M059J (cell line): Measurements from ENCODE around the gene SYNRG. TPM values are rescaled to one million over a fixed set of nuclear protein-coding genes. Genes with fewer than 3 reads are reported as not detected.
"Not testable (repeated sequence)": the region's sequence is repeated elsewhere in the genome, so short reads cannot be mapped to it uniquely, and the experiment has no call there.

Source experiments
- DNase-seq: peaks from one replicate; pipeline ENCODE4 v3.0.0-alpha.2; 2012; ENCODE audit warnings: low read depth
- total RNA-seq: library from RNA; depleted of rRNA; stranded (reverse); fragments of >200 nt; shearing (Covaris generic); gene quantifications from 2 replicates; pipeline ENCODE4 v1.2.3, GENCODE V29; 2014

SYNRG gene
- total RNA-seq, 1 experiment from 2014 or later: 10.5 TPM

DNA sequence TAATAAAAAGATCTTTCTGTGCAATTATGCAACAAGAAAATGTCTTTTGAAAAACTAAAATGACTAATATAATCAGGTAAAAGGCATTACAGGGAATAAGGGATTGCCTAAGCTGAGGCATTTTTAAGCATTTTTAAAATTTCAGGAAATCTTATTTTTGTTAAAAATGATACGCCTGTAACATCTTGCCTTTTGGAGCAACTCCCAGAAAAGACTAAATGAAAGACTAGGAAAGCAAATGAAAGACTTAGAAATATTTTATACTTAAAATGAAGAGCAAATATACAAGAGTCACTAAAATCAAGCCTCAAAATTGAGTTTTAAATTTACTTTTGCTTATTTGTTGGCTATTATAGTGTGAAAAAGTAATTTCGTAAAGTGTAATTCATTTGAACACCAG, 63.7 kb downstream of the SYNRG start:
- no peak for DNase-seq

DNA sequence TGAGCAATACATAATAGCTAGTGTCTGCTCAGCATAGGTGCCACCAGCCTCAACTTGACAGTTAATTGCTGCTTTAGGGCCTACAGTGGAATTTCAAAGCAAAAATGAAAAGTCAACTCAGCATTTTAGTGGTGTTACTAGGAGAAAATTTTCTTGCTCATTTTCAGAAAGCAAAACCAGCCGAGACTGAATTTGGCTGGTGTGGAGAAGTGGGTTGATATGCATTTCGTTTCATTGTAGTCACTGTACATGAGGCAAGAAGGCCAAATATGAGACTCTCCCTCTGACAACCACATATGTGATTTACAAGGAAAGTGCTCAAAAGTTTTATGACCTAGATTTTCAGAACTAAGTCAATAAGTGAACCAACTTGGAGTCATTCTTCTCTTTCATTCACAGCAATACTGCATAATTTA, 65.6 kb downstream of the SYNRG start:
- DNase-seq: no peak

- no peak for DNase-seq
Measured at GRCh38 chr17:37541880-37542660, 67.1 kb downstream of the SYNRG start.

DNA sequence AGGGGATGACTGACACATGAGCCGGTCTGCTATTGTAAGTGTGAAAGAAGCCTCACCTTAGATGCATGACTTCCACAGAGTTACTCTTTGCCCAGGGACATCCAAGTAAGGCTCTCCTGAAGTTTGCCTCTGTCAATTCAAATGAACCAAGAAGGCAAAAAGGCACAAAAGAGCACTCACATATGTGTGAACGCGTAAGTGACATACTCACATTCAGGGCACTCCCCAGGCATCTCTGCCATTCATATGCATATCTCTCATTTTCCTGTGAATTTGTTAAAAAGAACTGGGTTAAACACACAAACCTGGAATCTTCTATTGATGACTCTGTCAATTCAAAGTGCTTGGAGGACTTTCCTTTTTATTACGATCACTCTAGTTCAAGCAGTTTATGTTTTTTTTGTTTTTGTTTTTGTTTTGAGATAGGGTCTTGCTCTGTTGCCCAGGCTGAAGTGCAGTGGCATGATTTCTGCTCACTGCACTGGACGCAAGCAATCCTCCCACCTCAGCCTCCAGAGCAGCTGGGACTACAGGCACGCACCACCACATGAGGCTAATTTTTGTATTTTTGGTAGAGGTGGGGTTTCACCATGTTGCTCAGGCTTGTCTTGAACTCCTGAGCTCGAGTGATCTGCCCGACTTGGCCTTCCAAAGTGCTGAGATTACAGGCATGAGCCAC, 70.1 kb downstream of the SYNRG start:
- DNase-seq: no peak

DNA sequence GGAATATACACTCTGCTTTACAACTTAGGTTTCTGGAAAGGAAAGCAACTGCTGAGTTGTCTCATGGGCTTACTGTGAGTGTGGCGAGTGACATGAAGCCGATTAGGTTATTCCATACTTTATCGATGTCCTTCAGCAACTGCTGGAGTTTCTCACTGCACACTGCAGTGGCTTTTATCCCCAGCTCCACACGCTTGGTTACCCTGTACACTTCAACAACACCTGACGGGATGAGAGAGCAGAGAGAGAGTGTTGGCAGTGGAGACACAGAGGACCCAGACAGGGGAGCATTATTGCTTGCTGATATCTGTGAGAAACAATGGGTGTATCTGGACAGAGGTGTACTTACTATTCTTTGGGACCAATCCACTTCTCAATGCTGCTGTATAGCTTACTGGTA, 73.3 kb downstream of the SYNRG start:
- DNase-seq: no peak

GRCh38 chr17:37532756-37533155, 76.5 kb downstream of the SYNRG start:
- no peak for DNase-seq

DNA sequence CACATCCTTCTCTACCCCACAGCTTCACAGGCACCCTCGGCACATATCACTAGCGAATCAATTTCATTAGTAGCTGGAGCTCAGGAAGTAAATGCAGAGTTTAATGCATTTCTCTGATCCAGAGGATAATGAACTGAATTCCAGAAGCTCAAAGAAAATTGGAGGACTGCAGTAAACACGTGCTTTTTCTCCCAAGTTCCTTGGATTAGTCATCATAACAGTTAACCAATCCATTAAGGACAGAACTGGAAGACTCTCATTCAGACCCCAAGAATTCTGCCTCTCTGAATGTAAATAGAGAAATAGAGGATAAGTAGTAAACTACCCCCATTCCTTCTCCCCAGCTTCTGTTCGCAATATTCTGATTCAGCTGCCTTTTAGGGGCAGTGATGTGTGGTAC, 78.8 kb downstream of the SYNRG start:
- no peak for DNase-seq

DNA sequence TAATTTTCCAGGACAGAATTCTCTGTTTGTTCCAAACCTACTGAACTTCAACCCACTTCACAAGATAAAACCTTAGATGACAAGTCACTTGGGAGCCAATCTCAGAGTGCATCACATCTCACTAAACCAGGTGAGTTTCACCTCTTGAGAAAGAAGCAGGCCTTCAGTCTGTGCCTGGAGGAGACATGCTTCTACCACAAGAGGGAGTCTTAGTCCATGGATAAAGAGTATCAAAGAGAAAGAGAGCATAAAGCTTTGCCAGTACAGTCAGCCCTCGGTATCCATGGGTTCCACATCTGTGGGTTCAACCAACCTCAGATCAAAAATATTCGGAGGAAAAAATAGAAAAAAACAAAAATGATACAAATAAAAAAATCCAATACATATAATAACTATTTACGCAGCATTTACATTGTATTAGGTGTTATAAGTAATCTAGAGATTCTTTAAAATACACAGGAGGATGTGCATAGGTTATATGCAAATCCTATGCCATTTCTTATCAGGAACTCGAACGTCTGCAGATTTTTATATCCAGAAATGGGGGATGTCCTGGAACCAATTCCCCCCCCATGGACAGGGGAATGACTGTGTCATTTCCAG, 81.9 kb downstream of the SYNRG start:
- DNase-seq: peak; percentile 57

DNA sequence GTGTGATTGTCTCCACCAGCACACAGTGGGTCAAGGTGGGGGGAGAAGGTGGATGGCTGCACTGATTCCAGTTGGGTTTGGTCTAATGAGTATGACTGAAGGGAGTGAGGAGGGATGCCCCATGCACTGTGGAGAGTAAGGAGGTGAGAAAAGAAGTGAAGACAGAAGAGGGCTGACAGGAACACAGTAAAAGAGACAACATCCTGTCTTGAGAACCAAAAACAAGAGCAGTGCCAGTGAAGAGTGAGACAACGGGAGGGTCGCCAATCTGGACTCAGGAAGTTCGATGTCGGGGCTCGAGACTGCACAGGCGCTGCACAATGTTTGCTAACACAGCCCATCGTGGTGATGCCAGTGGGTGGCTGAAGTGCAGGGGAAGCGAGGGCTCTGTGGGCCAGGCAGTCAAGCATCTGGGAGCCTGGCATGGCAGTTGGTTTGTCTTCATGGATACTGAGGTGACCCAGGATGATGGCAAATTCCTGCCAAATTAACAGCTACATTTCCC, 85.5 kb downstream of the SYNRG start:
- no peak for DNase-seq

- no peak for DNase-seq
Measured at GRCh38 chr17:37521821-37522220, 87.4 kb downstream of the SYNRG start.

GRCh38 chr17:37520174-37520573, 89.0 kb downstream of the SYNRG start:
- no peak for DNase-seq

- DNase-seq: peak; percentile 78
Measured at GRCh38 chr17:37519251-37519985, 89.8 kb downstream of the SYNRG start.

GRCh38 chr17:37518826-37519225, 90.4 kb downstream of the SYNRG start:
- no peak for DNase-seq

GRCh38 chr17:37517881-37518280, 91.3 kb downstream of the SYNRG start:
- DNase-seq: no peak

DNA sequence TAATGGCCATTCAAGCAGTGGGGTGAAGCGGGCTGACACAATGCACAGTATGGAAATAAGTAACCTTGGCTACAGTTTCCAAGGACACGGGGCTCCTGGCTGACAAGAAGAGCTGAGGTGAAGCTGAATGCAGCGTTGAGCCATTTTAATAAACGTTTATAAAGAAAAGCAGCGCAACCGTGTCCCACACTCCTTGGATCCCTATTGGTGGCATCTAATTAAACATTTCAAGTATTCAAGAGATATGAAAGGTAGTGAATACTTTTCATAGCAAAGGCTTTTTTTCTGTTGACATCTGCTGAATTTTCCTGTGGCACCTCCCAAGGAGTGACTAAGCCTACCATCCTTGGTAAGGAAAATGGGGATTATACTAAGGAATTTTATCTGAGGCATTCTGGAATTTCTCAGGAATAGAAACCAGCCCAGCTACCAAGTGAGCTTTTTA, 93.1 kb downstream of the SYNRG start:
- DNase-seq: no peak

DNA sequence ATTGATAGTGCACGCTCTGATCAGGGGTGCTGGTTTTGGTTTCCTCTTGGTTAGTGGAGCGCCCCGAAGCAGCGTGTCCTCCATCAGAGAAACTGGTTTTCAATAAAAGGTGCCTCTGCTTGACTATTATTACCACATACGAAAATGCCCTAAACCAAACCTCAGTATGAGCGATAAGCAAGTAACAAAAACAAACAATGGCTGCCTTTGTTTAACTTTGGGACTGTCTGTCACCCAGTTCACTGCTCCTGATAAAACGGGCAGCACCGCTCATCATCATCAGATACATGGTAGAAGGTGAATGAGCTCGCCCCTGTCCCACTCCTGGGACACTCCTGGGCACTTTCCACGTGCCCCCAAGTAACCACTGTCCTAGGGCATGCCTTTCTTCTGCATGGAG, 95.5 kb downstream of the SYNRG start:
- DNase-seq: no peak

- no peak for DNase-seq
Measured at GRCh38 chr17:37512442-37513068, 96.7 kb downstream of the SYNRG start.

DNA sequence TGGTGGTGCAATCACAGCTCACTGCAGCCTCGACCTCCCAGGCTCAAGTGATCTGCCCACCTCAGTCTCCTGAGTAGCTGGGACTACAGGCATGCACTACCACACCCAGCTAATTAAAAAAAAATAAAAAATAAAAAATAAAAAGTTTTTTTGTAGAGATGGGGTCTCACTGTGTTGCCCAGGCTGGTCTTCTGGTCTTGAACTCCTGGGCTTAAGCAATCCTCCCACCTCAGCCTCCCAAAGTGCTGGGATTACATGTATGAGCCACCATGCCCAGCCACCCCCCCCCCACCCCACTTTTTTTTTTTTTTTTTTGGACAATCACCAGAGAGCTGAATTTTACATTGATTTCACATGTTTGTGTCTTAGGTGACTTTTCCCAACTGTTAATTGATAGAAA, 97.6 kb downstream of the SYNRG start:
- DNase-seq: not testable (repeated sequence)

GRCh38 chr17:37510056-37510455, 99.2 kb downstream of the SYNRG start:
- no peak for DNase-seq

GRCh38 chr17:37507111-37507510, 102.1 kb downstream of the SYNRG start:
- no peak for DNase-seq

GRCh38 chr17:37506678-37507077, 102.5 kb downstream of the SYNRG start:
- DNase-seq: peak; percentile 44

- DNase-seq: no peak
Measured at GRCh38 chr17:37505333-37505732, 103.9 kb downstream of the SYNRG start.
